ENCODE results near the gene SLC9A9. TPM values are rescaled to one million over a fixed set of nuclear protein-coding genes. Genes with fewer than 3 reads are reported as not detected.

The SLC9A9 gene
- total RNA-seq, 3 donors from 2014 or later (not counting 1 experiment from before 2014, with no cell fraction given): 24.0 to 29.1 (median 27.2) TPM

- H3K4me3 ChIP-seq (ENCODE audit: low read length): no peak overlapping the region
- H3K27ac Mint-ChIP-seq: no peak overlapping the region
- H3K9me3 ChIP-seq (ENCODE audit: control insufficient read depth, insufficient read depth, low read length): no peaks in the 10 kb centered on the region
- H3K36me3 ChIP-seq (ENCODE audit: control insufficient read depth, insufficient read depth, low read length): no peaks in the 10 kb centered on the region
- no peak for TF ChIP-seq CTCF (IDR thresholded peaks at IDR 0.05)
- no peaks in the 10 kb centered on the region for H3K9me3 Mint-ChIP-seq
- ATAC-seq (no peak), DNase-seq (no peak)
- WGBS (ENCODE audit: insufficient coverage): 84% methylated on average over 3 of the region's 5 CpGs
- H3K4me1 ChIP-seq (ENCODE audit: control insufficient read depth, insufficient read depth, low read length): no peaks in the 10 kb centered on the region
- no peaks in the 10 kb centered on the region for H3K36me3 Mint-ChIP-seq
- no peak overlapping the region for H3K27ac ChIP-seq (ENCODE audit: low read length)
- H3K4me3 Mint-ChIP-seq: no peak overlapping the region
- no peaks in the 10 kb centered on the region for H3K4me1 Mint-ChIP-seq
- H3K27me3 Mint-ChIP-seq (ENCODE audit: low read depth in 2 of 2): no peaks in the 10 kb centered on the region
- H3K27me3 ChIP-seq (ENCODE audit: control insufficient read depth, insufficient read depth, low read length): no peaks in the 10 kb centered on the region
- intact Hi-C loops (cut with micrococcal nuclease): no loop called here
Measured at GRCh38 chr3:143686638-143687197, 161.6 kb downstream of the SLC9A9 start.

GRCh38 chr3:143685491-143685890, 162.8 kb downstream of the SLC9A9 start:
- Mint-ChIP-seq H3K36me3 (no peaks in the 10 kb centered on the region), H3K4me1 (no peaks in the 10 kb centered on the region), H3K9me3 (no peaks in the 10 kb centered on the region), H3K27ac (no peak overlapping the region), H3K27me3 (ENCODE audit: low read depth in 2 of 2) (no peaks in the 10 kb centered on the region), H3K4me3 (no peak overlapping the region)
- no peak for DNase-seq
- no CpG with 5 or more reads among the region's 1 CpG for WGBS (ENCODE audit: insufficient coverage)
- intact Hi-C loops (cut with micrococcal nuclease): no loop called here
- Histone ChIP-seq H3K4me1 (ENCODE audit: control insufficient read depth, insufficient read depth, low read length) (no peaks in the 10 kb centered on the region), H3K27me3 (ENCODE audit: control insufficient read depth, insufficient read depth, low read length) (no peaks in the 10 kb centered on the region), H3K4me3 (ENCODE audit: low read length) (no peak overlapping the region), H3K27ac (ENCODE audit: low read length) (no peak overlapping the region), H3K9me3 (ENCODE audit: control insufficient read depth, insufficient read depth, low read length) (no peaks in the 10 kb centered on the region), H3K36me3 (ENCODE audit: control insufficient read depth, insufficient read depth, low read length) (no peaks in the 10 kb centered on the region)
- no peak for TF ChIP-seq CTCF (IDR thresholded peaks at IDR 0.05)
- no peak for ATAC-seq

GRCh38 chr3:143677430-143677829, 170.8 kb downstream of the SLC9A9 start:
- DNase-seq (no peak), ATAC-seq (no peak)
- no peaks in the 10 kb centered on the region for H3K36me3 ChIP-seq (ENCODE audit: control insufficient read depth, insufficient read depth, low read length)
- no peak overlapping the region for H3K4me3 ChIP-seq (ENCODE audit: low read length)
- Mint-ChIP-seq H3K27me3 (ENCODE audit: low read depth in 2 of 2) (no peaks in the 10 kb centered on the region), H3K9me3 (no peaks in the 10 kb centered on the region), H3K27ac (no peak overlapping the region), H3K4me3 (no peak overlapping the region), H3K4me1 (peaks cover 7 to 9% of the 10 kb centered on the region in 2 donors), H3K36me3 (no peaks in the 10 kb centered on the region)
- peaks cover 3% of the 10 kb centered on the region for H3K4me1 ChIP-seq (ENCODE audit: control insufficient read depth, insufficient read depth, low read length)
- no peak for TF ChIP-seq CTCF (IDR thresholded peaks at IDR 0.05)
- H3K27ac ChIP-seq (ENCODE audit: low read length): no peak overlapping the region
- intact Hi-C loops (cut with micrococcal nuclease): no loop called here
- no peaks in the 10 kb centered on the region for H3K27me3 ChIP-seq (ENCODE audit: control insufficient read depth, insufficient read depth, low read length)
- H3K9me3 ChIP-seq (ENCODE audit: control insufficient read depth, insufficient read depth, low read length): no peaks in the 10 kb centered on the region

- WGBS (ENCODE audit: insufficient coverage): 94% methylated on average over 2 of the region's 3 CpGs
Measured at GRCh38 chr3:143676747-143677146, 171.5 kb downstream of the SLC9A9 start.

More at GRCh38 chr3:143676747-143677146, 171.5 kb downstream of the SLC9A9 start:
- no peaks in the 10 kb centered on the region for H3K36me3 ChIP-seq (ENCODE audit: control insufficient read depth, insufficient read depth, low read length)
- intact Hi-C loops (cut with micrococcal nuclease): no loop called here
- H3K27me3 ChIP-seq (ENCODE audit: control insufficient read depth, insufficient read depth, low read length): no peaks in the 10 kb centered on the region
- H3K9me3 ChIP-seq (ENCODE audit: control insufficient read depth, insufficient read depth, low read length): no peaks in the 10 kb centered on the region
- Mint-ChIP-seq H3K4me3 (no peak overlapping the region), H3K9me3 (no peaks in the 10 kb centered on the region), H3K36me3 (no peaks in the 10 kb centered on the region), H3K27ac (no peak overlapping the region), H3K27me3 (ENCODE audit: low read depth in 2 of 2) (no peaks in the 10 kb centered on the region), H3K4me1 (peaks cover 7 to 9% of the 10 kb centered on the region in 2 donors)
- peaks cover 3% of the 10 kb centered on the region for H3K4me1 ChIP-seq (ENCODE audit: control insufficient read depth, insufficient read depth, low read length)
- no peak overlapping the region for H3K27ac ChIP-seq (ENCODE audit: low read length)
- ATAC-seq (no peak), DNase-seq (no peak)
- no peak overlapping the region for H3K4me3 ChIP-seq (ENCODE audit: low read length)
- no peak for TF ChIP-seq CTCF (IDR thresholded peaks at IDR 0.05)

Data from natural killer cell (primary cell).